GM23248 (cell line): ENCODE measurements around the gene CUEDC2. TPM values are rescaled to one million over a fixed set of nuclear protein-coding genes. Genes with fewer than 3 reads are reported as not detected.

ENCODE experiments used
- DNase-seq: peaks from one replicate; pipeline ENCODE4 v3.0.0-alpha.2; 2015
- H2AFZ ChIP-seq: fragments of 200-600 bp; sonication (generic); 2 replicates; pipeline ENCODE4 v1.6.1; 2016; ENCODE audit warnings: antibody characterized with exemption
- H3F3A ChIP-seq: fragments of 200-600 bp; sonication (generic); 2 replicates; pipeline ENCODE4 v1.6.1; 2016; ENCODE audit warnings: mild to moderate bottlenecking, antibody characterized with exemption, mixed run types; ENCODE audit not compliant: insufficient read depth
- H3K27ac ChIP-seq: fragments of 200-600 bp; sonication (generic); 2 replicates; pipeline ENCODE4 v1.5.1; 2016; ENCODE audit warnings: mild to moderate bottlenecking
- H3K27me3 ChIP-seq: fragments of 200-600 bp; sonication (generic); replicated peaks from 2 replicates; pipeline ENCODE4 v1.6.1; 2016; ENCODE audit warnings: mild to moderate bottlenecking; ENCODE audit not compliant: insufficient read depth
- H3K36me3 ChIP-seq: fragments of 200-600 bp; sonication (generic); 2 replicates; pipeline ENCODE4 v1.6.1; 2016; ENCODE audit warnings: low read depth, mild to moderate bottlenecking
- H3K4me1 ChIP-seq: fragments of 200-600 bp; sonication (generic); 2 replicates; pipeline ENCODE4 v1.6.1; 2016; ENCODE audit warnings: mild to moderate bottlenecking; ENCODE audit not compliant: insufficient read depth
- H3K4me2 ChIP-seq: fragments of 200-600 bp; sonication (generic); one replicate; pipeline ENCODE4 v1.6.1; 2016; ENCODE audit warnings: mild to moderate bottlenecking; ENCODE audit not compliant: unreplicated experiment
- H3K4me3 ChIP-seq: fragments of 200-600 bp; sonication (generic); 2 replicates; pipeline ENCODE4 v1.5.1; 2016; ENCODE audit warnings: mild to moderate bottlenecking
- H3K79me2 ChIP-seq: fragments of 200-600 bp; sonication (generic); 2 replicates; pipeline ENCODE4 v1.6.1; 2016; ENCODE audit warnings: mild to moderate bottlenecking; ENCODE audit not compliant: insufficient read depth
- H3K9ac ChIP-seq: fragments of 200-600 bp; sonication (generic); 2 replicates; pipeline ENCODE4 v1.6.1; 2016; ENCODE audit warnings: mild to moderate bottlenecking
- H3K9me2 ChIP-seq: fragments of 200-600 bp; sonication (generic); 2 replicates; pipeline ENCODE4 v1.6.1; 2016; ENCODE audit warnings: mixed run types, mild to moderate bottlenecking, moderate library complexity; ENCODE audit not compliant: insufficient read depth
- H3K9me3 ChIP-seq: fragments of 200-600 bp; sonication (generic); one replicate; pipeline ENCODE4 v1.6.1; 2017; ENCODE audit warnings: low read depth
- H4K20me1 ChIP-seq: fragments of 200-600 bp; sonication (generic); 2 replicates; pipeline ENCODE4 v1.6.0; 2016; ENCODE audit not compliant: insufficient read depth
- EZH2 ChIP-seq: fragments of 200-600 bp; sonication (generic); IDR thresholded peaks from 2 replicates; pipeline ENCODE4 v1.6.1; 2018; ENCODE audit warnings: antibody characterized with exemption, mild to moderate bottlenecking; ENCODE audit not compliant: insufficient read depth, poor library complexity, severe bottlenecking
- EZH2phosphoT487 ChIP-seq: fragments of 200-600 bp; sonication (generic); IDR thresholded peaks from 2 replicates; pipeline ENCODE4 v1.6.1; 2018; ENCODE audit warnings: antibody characterized with exemption, moderate library complexity, mild to moderate bottlenecking, low read depth; ENCODE audit not compliant: insufficient read depth
- WGBS, 2 experiments: methylation state at CpG; one replicate each; pipeline ENCODE4 v1.1.6; 2015 to 2017; ENCODE audit warnings: low lambda C conversion rate in 2 of 2, low coverage in 1 of 2; ENCODE audit errors: missing lambda C conversion rate in 2 of 2; 5-methylcytosine and 5-hydroxymethylcytosine counted together
- in situ Hi-C: fragments of 300-500 bp; cut with MboI; formaldehyde crosslinking; loops from 2 replicates; pipeline ENCODE4 v1.15.0; 2020
- polyA plus RNA-seq: library from polyadenylated mRNA; unstranded; fragments of >200 nt; fragmentation: Nextera tagmentation; extraction: Ambion mirVana; gene quantifications from 2 replicates; pipeline ENCODE4 v1.2.1, GENCODE V29; 2016
- total RNA-seq: library from RNA; depleted of rRNA; stranded (reverse); fragments of >200 nt; shearing (Covaris generic); gene quantifications from 2 replicates; pipeline ENCODE4 v1.2.3, GENCODE V29; 2014

CUEDC2 gene
- total and polyA plus RNA-seq, 2 experiments from 2014 or later: 54.1 to 87.6 TPM

- no peak within 1 kb of the TSS for H3K27ac ChIP-seq
- H3K9me3 ChIP-seq: no peaks in the 10 kb centered on the region
- H3K4me1 ChIP-seq: peaks cover 28% of the 10 kb centered on the region
- no peaks in the 10 kb centered on the region for H3K9me2 ChIP-seq
- peak; percentile 42 for DNase-seq
- H3K4me2 ChIP-seq: peak within 1 kb of the TSS; percentile 82
- 24 to 27% methylated on average over 26 to 28 of the region's 28 CpGs for WGBS, 2 experiments
- no peaks in the 10 kb centered on the region for H3K27me3 ChIP-seq
- H3K36me3 ChIP-seq: no peaks in the 10 kb centered on the region
- peaks cover 27% of the 10 kb centered on the region for H3F3A ChIP-seq
- peak within 1 kb of the TSS; percentile 74 for H3K4me3 ChIP-seq
- H2AFZ ChIP-seq: peak within 1 kb of the TSS; percentile 90
- no peak for TF ChIP-seq EZH2
- no peak for TF ChIP-seq EZH2phosphoT487
- H3K9ac ChIP-seq: peak within 1 kb of the TSS; percentile 74
- no peaks in the 10 kb centered on the region for H3K79me2 ChIP-seq
- H4K20me1 ChIP-seq: no peaks in the 10 kb centered on the region
- in situ Hi-C loops: no loop called here
Observed at GRCh38 chr10:102451105-102451969, 19.0 kb upstream of the CUEDC2 start, which contains the start of gene C10orf95. TSS of gene C10orf95 (minus strand) at chr10:102451543. CDS start at chr10:102451093, 450 bp downstream.

GRCh38 chr10:102450374-102451104 lies 18.2 kb upstream of the CUEDC2 start:
- H3K36me3 ChIP-seq: no peaks in the 10 kb centered on the region
- no peak for TF ChIP-seq EZH2phosphoT487
- no peak for TF ChIP-seq EZH2
- 1 to 3% methylated on average over 54 to 67 of the region's 104 CpGs for WGBS, 2 experiments
- in situ Hi-C loops: no loop called here
- peaks cover 20% of the 10 kb centered on the region for H3K4me1 ChIP-seq
- H3K27ac ChIP-seq: no peak overlapping the region
- H3K4me3 ChIP-seq: peak overlapping the region; percentile 74
- peak overlapping the region; percentile 74 for H3K9ac ChIP-seq
- no peaks in the 10 kb centered on the region for H3K9me3 ChIP-seq
- H2AFZ ChIP-seq: peak overlapping the region; percentile 90
- H4K20me1 ChIP-seq: no peaks in the 10 kb centered on the region
- no peaks in the 10 kb centered on the region for H3K9me2 ChIP-seq
- H3K4me2 ChIP-seq: peak overlapping the region; percentile 82
- peaks cover 27% of the 10 kb centered on the region for H3F3A ChIP-seq
- peak; percentile 89 for DNase-seq
- no peaks in the 10 kb centered on the region for H3K79me2 ChIP-seq
- H3K27me3 ChIP-seq: no peaks in the 10 kb centered on the region

- H3K27me3 ChIP-seq: no peaks in the 10 kb centered on the region
- H3F3A ChIP-seq: peaks cover 24% of the 10 kb centered on the region
- no peak for TF ChIP-seq EZH2
- TF ChIP-seq EZH2phosphoT487: no peak
- peak overlapping the region; percentile 90 for H2AFZ ChIP-seq
- H3K9me2 ChIP-seq: no peaks in the 10 kb centered on the region
- peak overlapping the region; percentile 74 for H3K9ac ChIP-seq
- H3K9me3 ChIP-seq: no peaks in the 10 kb centered on the region
- no peaks in the 10 kb centered on the region for H3K79me2 ChIP-seq
- peak overlapping the region; percentile 82 for H3K4me2 ChIP-seq
- peaks cover 19% of the 10 kb centered on the region for H3K4me1 ChIP-seq
- no peaks in the 10 kb centered on the region for H3K36me3 ChIP-seq
- DNase-seq: no peak
- 0 to 2% methylated on average over 11 of the region's 11 CpGs for WGBS, 2 experiments
- H4K20me1 ChIP-seq: no peaks in the 10 kb centered on the region
- no peak overlapping the region for H3K27ac ChIP-seq
- peak overlapping the region; percentile 74 for H3K4me3 ChIP-seq
- in situ Hi-C loops: no loop called here
Observed at GRCh38 chr10:102450124-102450373, 17.7 kb upstream of the CUEDC2 start.

- Histone ChIP-seq H3K9me3 (no peaks in the 10 kb centered on the region), H4K20me1 (no peaks in the 10 kb centered on the region), H3K27me3 (no peaks in the 10 kb centered on the region), H3K79me2 (no peaks in the 10 kb centered on the region), H3K36me3 (no peaks in the 10 kb centered on the region), H2AFZ (peak overlapping the region; percentile 90), H3K4me1 (peaks cover 19% of the 10 kb centered on the region), H3K9me2 (no peaks in the 10 kb centered on the region), H3K4me2 (peak overlapping the region; percentile 82), H3K4me3 (peak overlapping the region; percentile 74), H3F3A (peaks cover 24% of the 10 kb centered on the region), H3K27ac (no peak overlapping the region), H3K9ac (peak overlapping the region; percentile 74)
- TF ChIP-seq EZH2phosphoT487 (no peak), EZH2 (no peak)
- 11 to 15% methylated on average over 24 to 30 of the region's 30 CpGs for WGBS, 2 experiments
- in situ Hi-C loops: no loop called here
- DNase-seq: peak; percentile 66
Observed at GRCh38 chr10:102449321-102450123, 17.1 kb upstream of the CUEDC2 start.
